ENCODE measurements around the gene PTGES3L. TPM values are rescaled to one million over a fixed set of nuclear protein-coding genes. Genes with fewer than 3 reads are reported as not detected.

The PTGES3L gene
- total and polyA plus RNA-seq, 2 of the 13 experiments (the other 11 are each of a cell fraction or from before 2014, with no cell fraction given), result 1.2 to 2.9 TPM

GRCh38 chr17:42920106-42920900 lies 59.6 kb downstream of the PTGES3L start (continued):
- TF ChIP-seq ZNF713 (CRISPR knock-in tag; IDR thresholded peaks at IDR 0.05), result peak; percentile 61; the same call in 1 of the 2 replicates
- TF ChIP-seq MZF1 (CRISPR knock-in tag; IDR thresholded peaks at IDR 0.05; ENCODE audit: borderline replicate concordance), result no peak
- TF ChIP-seq ZNF761 (CRISPR knock-in tag; conservative IDR thresholded peaks at IDR 0.05), result peak; percentile 63; the same call in 1 of the 2 replicates
- no peak; the same call in 1 of the 2 replicates for TF ChIP-seq KDM4B (CRISPR knock-in tag; IDR thresholded peaks at IDR 0.05)
- TF ChIP-seq MIXL1 (CRISPR knock-in tag; IDR thresholded peaks at IDR 0.05), result peak; percentile 82
- no peak for TF ChIP-seq ZNF362 (CRISPR knock-in tag; IDR thresholded peaks at IDR 0.05; ENCODE audit: borderline replicate concordance)
- TF ChIP-seq, protein P1, sequence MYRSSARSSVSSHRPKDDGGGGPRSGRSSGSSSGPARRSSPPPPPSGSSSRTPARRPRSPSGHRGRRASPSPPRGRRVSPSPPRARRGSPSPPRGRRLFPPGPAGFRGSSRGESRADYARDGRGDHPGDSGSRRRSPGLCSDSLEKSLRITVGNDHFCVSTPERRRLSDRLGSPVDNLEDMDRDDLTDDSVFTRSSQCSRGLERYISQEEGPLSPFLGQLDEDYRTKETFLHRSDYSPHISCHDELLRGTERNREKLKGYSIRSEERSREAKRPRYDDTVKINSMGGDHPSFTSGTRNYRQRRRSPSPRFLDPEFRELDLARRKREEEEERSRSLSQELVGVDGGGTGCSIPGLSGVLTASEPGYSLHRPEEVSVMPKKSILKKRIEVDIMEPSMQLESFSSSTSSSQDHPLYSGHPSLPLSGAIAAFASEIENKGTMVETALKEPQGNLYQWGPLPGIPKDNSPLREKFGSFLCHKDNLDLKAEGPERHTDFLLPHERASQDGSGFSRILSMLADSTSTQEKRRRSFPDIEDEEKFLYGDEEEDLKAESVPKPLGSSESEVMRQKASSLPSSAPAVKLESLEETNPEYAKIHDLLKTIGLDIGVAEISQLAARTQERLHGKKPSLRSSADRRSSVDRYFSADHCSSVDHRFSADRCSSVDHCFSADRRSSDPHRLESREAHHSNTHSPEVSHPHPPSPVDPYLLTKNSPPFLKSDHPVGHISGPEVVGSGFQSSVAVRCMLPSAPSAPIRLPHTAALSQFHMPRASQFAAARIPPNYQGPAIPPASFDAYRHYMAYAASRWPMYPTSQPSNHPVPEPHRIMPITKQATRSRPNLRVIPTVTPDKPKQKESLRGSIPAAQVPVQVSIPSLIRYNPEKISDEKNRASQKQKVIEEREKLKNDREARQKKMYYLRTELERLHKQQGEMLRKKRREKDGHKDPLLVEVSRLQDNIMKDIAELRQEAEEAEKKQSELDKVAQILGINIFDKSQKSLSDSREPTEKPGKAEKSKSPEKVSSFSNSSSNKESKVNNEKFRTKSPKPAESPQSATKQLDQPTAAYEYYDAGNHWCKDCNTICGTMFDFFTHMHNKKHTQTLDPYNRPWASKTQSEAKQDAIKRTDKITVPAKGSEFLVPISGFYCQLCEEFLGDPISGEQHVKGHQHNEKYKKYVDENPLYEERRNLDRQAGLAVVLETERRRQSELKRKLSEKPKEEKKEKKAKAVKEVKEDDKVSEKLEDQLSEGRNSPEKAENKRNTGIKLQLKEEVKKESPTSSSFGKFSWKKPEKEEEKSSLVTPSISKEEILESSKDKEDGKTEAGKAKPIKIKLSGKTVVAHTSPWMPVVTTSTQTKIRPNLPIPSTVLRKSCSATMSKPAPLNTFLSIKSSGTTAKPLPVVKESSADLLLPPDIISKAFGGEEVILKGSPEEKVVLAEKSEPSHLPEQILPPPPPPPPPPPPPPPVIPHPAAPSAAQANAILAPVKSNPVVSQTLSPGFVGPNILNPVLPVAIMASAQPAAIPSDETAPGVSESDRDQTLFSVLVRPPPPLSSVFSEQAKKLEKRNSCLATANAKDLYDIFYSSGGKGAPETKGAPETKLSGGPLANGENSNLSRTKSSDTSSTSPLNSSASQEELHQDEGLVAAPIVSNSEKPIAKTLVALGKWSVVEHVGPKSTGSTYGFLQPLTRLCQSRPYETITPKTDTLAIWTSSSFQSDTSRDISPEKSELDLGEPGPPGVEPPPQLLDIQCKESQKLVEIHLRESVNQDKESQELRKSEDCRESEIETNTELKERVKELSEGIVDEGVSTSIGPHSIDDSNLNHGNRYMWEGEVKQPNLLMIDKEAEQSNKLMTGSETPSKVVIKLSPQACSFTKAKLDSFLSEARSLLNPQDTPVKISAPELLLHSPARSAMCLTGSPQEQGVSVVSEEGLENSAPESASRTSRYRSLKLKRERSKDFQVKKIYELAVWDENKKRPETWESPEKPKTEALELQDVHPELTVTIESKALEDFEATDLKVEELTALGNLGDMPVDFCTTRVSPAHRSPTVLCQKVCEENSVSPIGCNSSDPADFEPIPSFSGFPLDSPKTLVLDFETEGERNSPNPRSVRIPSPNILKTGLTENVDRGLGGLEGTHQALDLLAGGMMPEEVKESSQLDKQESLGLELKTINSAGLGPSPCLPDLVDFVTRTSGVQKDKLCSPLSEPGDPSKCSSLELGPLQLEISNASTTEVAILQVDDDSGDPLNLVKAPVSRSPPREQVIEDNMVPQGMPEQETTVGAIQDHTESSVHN (CRISPR knock-in tag; IDR thresholded peaks at IDR 0.05), result no peak
- TF ChIP-seq NFIB (CRISPR knock-in tag; IDR thresholded peaks at IDR 0.05; ENCODE audit: borderline replicate concordance), result no peak
- TF ChIP-seq HOXD1 (CRISPR knock-in tag; IDR thresholded peaks at IDR 0.05), result no peak
- no peak for TF ChIP-seq ZNF33A (CRISPR knock-in tag; IDR thresholded peaks at IDR 0.05; ENCODE audit: borderline replicate concordance)
- no peak; the same call in 1 of the 2 replicates for TF ChIP-seq HOXA5 (CRISPR knock-in tag; IDR thresholded peaks at IDR 0.05)
- TF ChIP-seq SRSF4 (IDR thresholded peaks at IDR 0.05; ENCODE audit: low read depth, low read length, poor library complexity, severe bottlenecking), result no peak
- peak; percentile 70; the same call in 1 of the 2 replicates for TF ChIP-seq HOXA3 (CRISPR knock-in tag; IDR thresholded peaks at IDR 0.05)
- TF ChIP-seq, protein P2, sequence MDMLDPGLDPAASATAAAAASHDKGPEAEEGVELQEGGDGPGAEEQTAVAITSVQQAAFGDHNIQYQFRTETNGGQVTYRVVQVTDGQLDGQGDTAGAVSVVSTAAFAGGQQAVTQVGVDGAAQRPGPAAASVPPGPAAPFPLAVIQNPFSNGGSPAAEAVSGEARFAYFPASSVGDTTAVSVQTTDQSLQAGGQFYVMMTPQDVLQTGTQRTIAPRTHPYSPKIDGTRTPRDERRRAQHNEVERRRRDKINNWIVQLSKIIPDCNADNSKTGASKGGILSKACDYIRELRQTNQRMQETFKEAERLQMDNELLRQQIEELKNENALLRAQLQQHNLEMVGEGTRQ (IDR thresholded peaks at IDR 0.05; ENCODE audit: low read depth, low read length), result no peak
- TF ChIP-seq, protein P2 (CRISPR knock-in tag; IDR thresholded peaks at IDR 0.05; ENCODE audit: borderline replicate concordance), result no peak
- TF ChIP-seq TCF7L2 (IDR thresholded peaks at IDR 0.05; ENCODE audit: low read depth, low read length), result no peak
- no peak for TF ChIP-seq CREB1 (IDR thresholded peaks at IDR 0.05)
- TF ChIP-seq CREB1 (CRISPR knock-in tag; IDR thresholded peaks at IDR 0.05), result no peak

Data from HepG2 (cell line).